ENCODE data around the gene AKAP6. TPM values are rescaled to one million over a fixed set of nuclear protein-coding genes. Genes with fewer than 3 reads are reported as not detected.

Gene AKAP6
- total and polyA plus RNA-seq, 2 of the 8 experiments (the other 6 are each of a cell fraction or from before 2014, with no cell fraction given): 0.09 to 0.89 TPM

DNA sequence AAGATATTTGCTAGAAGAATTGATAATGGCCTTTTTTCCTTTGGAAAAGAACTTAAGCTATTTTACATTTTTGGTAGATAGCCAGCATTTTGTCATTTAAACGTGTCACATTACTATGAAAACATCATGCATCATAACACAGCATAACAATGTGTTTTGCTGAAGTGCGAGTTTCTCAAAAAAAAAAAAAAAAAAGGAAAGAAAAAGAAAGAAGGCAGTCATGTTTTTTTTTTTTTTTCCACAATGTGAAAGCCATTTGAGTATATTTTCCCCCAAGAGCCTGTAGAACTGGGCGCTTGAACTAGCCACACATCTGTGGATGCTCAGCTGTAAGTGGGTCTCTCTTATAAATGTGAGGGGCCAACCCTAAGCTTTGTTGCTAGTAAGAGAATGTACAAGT lies 300.1 kb downstream of the AKAP6 start:
- Histone ChIP-seq H2BK12ac (ENCODE audit: low read depth, low read length) (no peak overlapping the region), H3K4me1 (replicated peaks in 1 of 4; ENCODE audit: control insufficient read depth in 3 of 4, insufficient read depth in 4 of 4, low read length in 3 of 4) (peaks cover 0 to 3% (median 0%) of the 10 kb centered on the region in 4 experiments; a peak in 1 of 7 replicates)
- CTCF ChIA-PET (ENCODE audit: partially characterized antibody): interaction anchor here (0.7 kb wide), 1 partner anchor 1676 kb away, joined by 4 read pairs; no protein-coding TSS in a partner anchor
- TF ChIP-seq FOSL1 (IDR thresholded peaks at IDR 0.05; ENCODE audit: insufficient read depth, low read depth, low read length) (no peak), CREB1 (IDR thresholded peaks at IDR 0.05) (no peak), SIX5 (IDR thresholded peaks at IDR 0.05; ENCODE audit: low read depth, low read length) (no peak), GTF2F1 (IDR thresholded peaks at IDR 0.05; ENCODE audit: borderline replicate concordance, low read depth, low read length) (no peak), EP300 (IDR thresholded peaks at IDR 0.05; ENCODE audit: borderline replicate concordance in 1 of 2, low read depth in 2 of 2, low read length in 2 of 2) (no peak), SAP30 (IDR thresholded peaks at IDR 0.05; ENCODE audit: insufficient read depth, insufficient replicate concordance, low read length) (no peak)
- TF ChIP-seq, protein P1, sequence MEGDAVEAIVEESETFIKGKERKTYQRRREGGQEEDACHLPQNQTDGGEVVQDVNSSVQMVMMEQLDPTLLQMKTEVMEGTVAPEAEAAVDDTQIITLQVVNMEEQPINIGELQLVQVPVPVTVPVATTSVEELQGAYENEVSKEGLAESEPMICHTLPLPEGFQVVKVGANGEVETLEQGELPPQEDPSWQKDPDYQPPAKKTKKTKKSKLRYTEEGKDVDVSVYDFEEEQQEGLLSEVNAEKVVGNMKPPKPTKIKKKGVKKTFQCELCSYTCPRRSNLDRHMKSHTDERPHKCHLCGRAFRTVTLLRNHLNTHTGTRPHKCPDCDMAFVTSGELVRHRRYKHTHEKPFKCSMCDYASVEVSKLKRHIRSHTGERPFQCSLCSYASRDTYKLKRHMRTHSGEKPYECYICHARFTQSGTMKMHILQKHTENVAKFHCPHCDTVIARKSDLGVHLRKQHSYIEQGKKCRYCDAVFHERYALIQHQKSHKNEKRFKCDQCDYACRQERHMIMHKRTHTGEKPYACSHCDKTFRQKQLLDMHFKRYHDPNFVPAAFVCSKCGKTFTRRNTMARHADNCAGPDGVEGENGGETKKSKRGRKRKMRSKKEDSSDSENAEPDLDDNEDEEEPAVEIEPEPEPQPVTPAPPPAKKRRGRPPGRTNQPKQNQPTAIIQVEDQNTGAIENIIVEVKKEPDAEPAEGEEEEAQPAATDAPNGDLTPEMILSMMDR (IDR thresholded peaks at IDR 0.05; ENCODE audit: control extremely low read depth in 1 of 3, insufficient read depth in 1 of 3, low read depth in 1 of 3, low read length in 3 of 3): no peak
- TF ChIP-seq, protein P2, sequence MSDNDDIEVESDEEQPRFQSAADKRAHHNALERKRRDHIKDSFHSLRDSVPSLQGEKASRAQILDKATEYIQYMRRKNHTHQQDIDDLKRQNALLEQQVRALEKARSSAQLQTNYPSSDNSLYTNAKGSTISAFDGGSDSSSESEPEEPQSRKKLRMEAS (IDR thresholded peaks at IDR 0.05): no peak
- TF ChIP-seq, protein P3, sequence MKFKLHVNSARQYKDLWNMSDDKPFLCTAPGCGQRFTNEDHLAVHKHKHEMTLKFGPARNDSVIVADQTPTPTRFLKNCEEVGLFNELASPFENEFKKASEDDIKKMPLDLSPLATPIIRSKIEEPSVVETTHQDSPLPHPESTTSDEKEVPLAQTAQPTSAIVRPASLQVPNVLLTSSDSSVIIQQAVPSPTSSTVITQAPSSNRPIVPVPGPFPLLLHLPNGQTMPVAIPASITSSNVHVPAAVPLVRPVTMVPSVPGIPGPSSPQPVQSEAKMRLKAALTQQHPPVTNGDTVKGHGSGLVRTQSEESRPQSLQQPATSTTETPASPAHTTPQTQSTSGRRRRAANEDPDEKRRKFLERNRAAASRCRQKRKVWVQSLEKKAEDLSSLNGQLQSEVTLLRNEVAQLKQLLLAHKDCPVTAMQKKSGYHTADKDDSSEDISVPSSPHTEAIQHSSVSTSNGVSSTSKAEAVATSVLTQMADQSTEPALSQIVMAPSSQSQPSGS (IDR thresholded peaks at IDR 0.05; ENCODE audit: low read length): no peak

More for the DNA sequence above, 300.1 kb downstream of the AKAP6 start:
- Histone ChIP-seq H3K9me3 (ENCODE audit: insufficient read depth in 2 of 2, low read depth in 1 of 2, low read length in 1 of 2) (no peaks in the 10 kb centered on the region), H3K4me3 (ENCODE audit: extremely low read depth in 1 of 4, insufficient read depth in 2 of 4, low read depth in 3 of 4, low read length in 4 of 4) (no peak overlapping the region), H2AFZ (ENCODE audit: low read length) (no peak overlapping the region), H3K27ac (ENCODE audit: low read depth, low read length) (no peak overlapping the region), H2BK20ac (ENCODE audit: low read length) (no peak overlapping the region), H3K79me2 (ENCODE audit: control insufficient read depth in 1 of 2, insufficient read depth in 2 of 2, low read length in 2 of 2) (no peaks in the 10 kb centered on the region), H2BK15ac (ENCODE audit: low read length) (no peak overlapping the region), H3K36me3 (ENCODE audit: control insufficient read depth in 2 of 4, insufficient read depth in 4 of 4, low read length in 3 of 4) (no peaks in the 10 kb centered on the region), H3K18ac (ENCODE audit: extremely low read depth, low read length) (no peak overlapping the region), H4K5ac (ENCODE audit: insufficient read length, low read depth, low read length) (no peak overlapping the region), H2AK5ac (ENCODE audit: low read depth, low read length) (no peak overlapping the region), H3K23me2 (ENCODE audit: low read depth, low read length) (no peaks in the 10 kb centered on the region), H3K56ac (replicated peaks; ENCODE audit: insufficient read length, low read depth, low read length) (no peak overlapping the region), H4K8ac (ENCODE audit: extremely low read depth, insufficient read depth, low read length) (no peak overlapping the region), H3K4ac (replicated peaks; ENCODE audit: insufficient read length, low read depth, low read length) (no peak overlapping the region), H3K9ac (replicated peaks in 1 of 4; ENCODE audit: extremely low read depth in 1 of 4, low read depth in 3 of 4, low read length in 3 of 4) (no peak overlapping the region), H4K91ac (replicated peaks; ENCODE audit: insufficient read length, low read length) (no peak overlapping the region), H3K23ac (ENCODE audit: insufficient read length) (no peak overlapping the region), H2BK120ac (replicated peaks; ENCODE audit: low read depth, low read length) (no peak overlapping the region), H3K4me2 (ENCODE audit: insufficient read depth in 1 of 2, low read depth in 2 of 2, low read length in 2 of 2) (no peak overlapping the region), H2BK5ac (ENCODE audit: low read depth, low read length) (no peak overlapping the region), H3K14ac (ENCODE audit: insufficient read length) (no peak overlapping the region), H3K79me1 (ENCODE audit: low read depth, low read length) (no peaks in the 10 kb centered on the region), H3K27me3 (replicated peaks in 1 of 4; ENCODE audit: control insufficient read depth in 3 of 4, extremely low read depth in 1 of 4, insufficient read depth in 3 of 4, low read length in 3 of 4) (no peaks in the 10 kb centered on the region), H4K20me1 (replicated peaks in 1 of 2; ENCODE audit: control insufficient read depth in 1 of 2, insufficient read depth in 2 of 2, low read length in 2 of 2) (no peaks in the 10 kb centered on the region)
- FAIRE-seq (no peak), DNase-seq (ENCODE audit: low read depth in 1 of 2, low spot score in 2 of 2) (no peak)
- POLR2A ChIA-PET (ENCODE audit: partially characterized antibody): no interaction called here
- WGBS, 2 experiments (ENCODE audit: extremely low coverage in 1 of 2, insufficient coverage in 1 of 2, insufficient read length in 1 of 2, insufficient replicate concordance in 2 of 2, low coverage in 1 of 2, low lambda C conversion rate in 2 of 2, missing lambda C conversion rate in 1 of 2): 97% methylated on average over 3 of the region's 3 CpGs; no CpG with 5 or more reads in 1 of the 2 experiments
